Subcutaneous adipose tissue (tissue), 4 donors: ENCODE results near the gene METAP1D. TPM values are rescaled to one million over a fixed set of nuclear protein-coding genes. Genes with fewer than 3 reads are reported as not detected.

Source experiments
- CTCF ChIP-seq: fragments of 450-650 bp; IDR thresholded peaks from one replicate; pipeline ENCODE4 v1.5.1; 2016; ENCODE audit warnings: low read depth, mild to moderate bottlenecking, control low read depth, antibody characterized with exemption, moderate library complexity
- total RNA-seq, 4 donors: library from RNA; depleted of rRNA; stranded (reverse); fragments of >200 nt; gene quantifications; one replicate each; pipeline ENCODE4 v1.1.0, GENCODE V29; 2016

Gene METAP1D
- total RNA-seq, 4 donors from 2014 or later: 4.8 to 14.3 (median 6.6) TPM

- TF ChIP-seq CTCF: no peak
These were observed 97.1 kb downstream of the METAP1D start for GRCh38 chr2:172096626-172097547.

GRCh38 chr2:172097557-172098131 is 97.9 kb downstream of the METAP1D start:
- TF ChIP-seq CTCF: no peak

DNA sequence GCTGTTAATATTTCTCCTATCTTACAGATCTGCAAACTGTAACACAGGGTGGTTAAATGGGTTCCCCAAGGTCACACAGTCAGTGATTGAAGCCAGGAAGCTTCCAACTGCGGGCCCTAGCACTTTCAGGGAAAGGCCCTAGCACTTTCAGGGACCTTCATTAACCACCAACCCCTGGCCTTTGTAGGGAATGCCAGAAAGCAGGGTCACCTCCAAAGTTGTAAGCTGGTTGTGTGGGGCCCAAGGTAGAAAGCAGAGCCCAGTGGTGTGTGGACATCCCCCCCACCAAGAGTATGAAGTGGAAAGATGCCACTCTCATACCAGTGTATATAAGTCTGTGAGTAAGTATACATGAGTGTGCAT is 98.5 kb downstream of the METAP1D start:
- no peak for TF ChIP-seq CTCF

DNA sequence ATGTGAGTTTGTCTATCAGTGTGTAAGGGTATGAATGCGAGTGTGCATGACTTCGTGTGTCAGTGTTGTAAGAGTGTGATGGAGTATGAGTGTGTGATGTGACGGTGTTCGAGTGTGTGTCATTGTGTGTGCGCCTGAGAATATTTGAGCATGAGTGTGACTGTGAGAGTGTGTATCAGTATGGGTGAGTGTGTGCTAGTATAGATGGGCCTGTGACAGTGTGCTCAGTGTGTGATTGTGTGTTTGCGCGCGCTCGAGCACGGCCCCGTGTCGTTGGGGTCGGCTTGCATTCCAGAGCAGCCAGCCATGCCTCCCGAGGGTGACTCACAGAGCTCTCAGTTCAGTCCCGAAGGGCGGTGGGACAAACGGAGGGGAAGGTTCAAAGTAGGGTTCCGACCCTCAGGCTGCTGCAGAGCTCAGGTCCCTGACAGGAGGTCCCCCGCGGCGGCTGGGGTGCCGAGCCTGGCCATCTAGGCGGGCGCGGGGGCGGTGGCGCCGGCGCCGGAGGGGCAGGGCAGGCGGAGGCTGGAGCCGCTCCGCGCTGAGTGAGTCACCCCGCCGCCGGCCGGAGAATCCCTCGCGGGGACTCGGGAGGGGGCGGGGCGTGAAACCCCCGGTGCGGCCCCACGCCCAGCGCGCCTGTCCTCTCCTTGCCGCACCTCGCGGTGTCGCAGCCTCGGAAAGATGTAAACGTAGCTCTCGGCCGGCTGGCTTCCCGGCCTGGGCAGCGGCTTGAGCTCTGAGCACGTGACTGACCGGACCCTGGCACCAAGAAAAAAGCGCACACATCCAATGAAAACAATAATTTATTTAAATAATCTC is 99.1 kb downstream of the METAP1D start:
- no peak for TF ChIP-seq CTCF

DNA sequence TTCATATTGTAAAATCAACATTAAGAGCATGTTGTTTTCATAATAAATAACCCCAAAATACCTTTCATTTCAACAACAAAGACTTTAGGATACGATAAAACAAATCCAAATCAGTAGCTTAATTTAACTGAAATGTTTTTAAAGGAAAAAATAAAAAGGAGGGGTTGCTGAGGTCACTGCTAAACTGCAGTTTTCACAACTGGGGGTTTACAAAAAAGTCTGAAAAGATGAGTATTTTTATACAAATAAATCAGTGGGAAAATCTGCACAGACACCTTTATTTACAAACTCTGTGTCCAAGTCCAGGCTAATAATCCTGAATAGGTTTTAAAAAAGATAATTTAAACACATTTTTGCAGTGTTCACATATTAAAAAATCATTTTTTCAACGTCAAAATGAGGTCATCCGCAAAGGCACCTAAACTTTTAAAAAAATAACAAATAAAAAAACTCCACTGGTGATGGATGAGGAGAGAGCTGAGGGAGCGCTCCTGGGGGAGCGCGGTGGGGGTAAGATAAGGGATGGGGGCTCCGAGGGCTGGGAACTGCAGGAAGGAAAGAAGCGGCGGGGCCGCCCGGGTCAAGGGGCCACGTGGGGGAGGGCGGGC is 99.8 kb downstream of the METAP1D start:
- TF ChIP-seq CTCF: no peak

DNA sequence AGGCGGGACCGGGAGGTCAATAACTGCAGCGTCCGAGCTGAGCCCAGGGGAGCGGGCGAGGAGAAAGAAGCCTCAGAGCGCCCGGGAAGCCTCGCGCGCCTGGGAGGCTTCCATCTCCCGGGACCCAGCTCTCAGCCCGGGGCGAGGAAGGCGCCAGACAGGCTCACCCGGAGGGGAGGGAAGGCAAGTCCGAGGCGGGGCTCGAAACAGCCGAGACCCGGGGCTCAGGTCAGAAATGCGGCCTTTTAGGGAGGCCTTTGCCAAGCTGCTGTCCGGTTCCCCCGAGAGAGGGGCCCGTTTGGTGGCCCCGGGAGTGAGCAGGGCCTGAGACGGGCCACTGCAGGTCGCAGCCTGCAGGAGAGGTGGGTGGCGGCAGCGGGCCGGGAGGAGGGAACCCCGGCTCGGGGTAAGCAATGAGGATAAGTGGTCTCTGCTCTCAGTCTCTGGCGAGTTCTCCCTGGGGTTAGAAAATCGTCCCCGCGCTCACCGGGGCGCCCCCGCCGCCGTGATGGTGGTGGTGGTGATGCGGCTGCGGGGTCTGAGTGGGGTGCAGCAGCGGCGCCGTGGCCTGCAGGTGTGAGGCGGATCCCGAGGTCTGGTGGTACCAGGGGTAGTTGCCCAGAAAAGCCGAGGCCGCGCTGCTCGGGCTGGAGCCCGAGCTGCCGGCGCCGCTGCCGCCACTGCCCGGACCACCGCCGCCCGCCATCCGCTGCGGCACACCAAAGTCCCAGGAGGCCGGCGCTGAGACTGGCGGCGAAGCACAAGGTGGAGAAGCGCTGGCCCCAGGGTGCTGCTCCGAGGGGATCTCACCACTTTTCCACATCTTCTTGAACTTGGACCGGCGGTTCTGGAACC is 100.6 kb downstream of the METAP1D start:
- TF ChIP-seq CTCF: no peak
